SK-N-MC (cell line): ENCODE measurements around the gene LRRFIP1.

Experiments
- EZH2 ChIP-seq: fragments of 200-600 bp; sonication (generic); IDR thresholded peaks from one replicate; pipeline ENCODE4 v1.6.1; 2017; ENCODE audit warnings: antibody characterized with exemption
- POLR2AphosphoS5 ChIP-seq: IDR thresholded peaks from 2 replicates; pipeline ENCODE4 v1.6.1; 2012; ENCODE audit warnings: mild to moderate bottlenecking, low read depth, low read length, borderline replicate concordance

DNA sequence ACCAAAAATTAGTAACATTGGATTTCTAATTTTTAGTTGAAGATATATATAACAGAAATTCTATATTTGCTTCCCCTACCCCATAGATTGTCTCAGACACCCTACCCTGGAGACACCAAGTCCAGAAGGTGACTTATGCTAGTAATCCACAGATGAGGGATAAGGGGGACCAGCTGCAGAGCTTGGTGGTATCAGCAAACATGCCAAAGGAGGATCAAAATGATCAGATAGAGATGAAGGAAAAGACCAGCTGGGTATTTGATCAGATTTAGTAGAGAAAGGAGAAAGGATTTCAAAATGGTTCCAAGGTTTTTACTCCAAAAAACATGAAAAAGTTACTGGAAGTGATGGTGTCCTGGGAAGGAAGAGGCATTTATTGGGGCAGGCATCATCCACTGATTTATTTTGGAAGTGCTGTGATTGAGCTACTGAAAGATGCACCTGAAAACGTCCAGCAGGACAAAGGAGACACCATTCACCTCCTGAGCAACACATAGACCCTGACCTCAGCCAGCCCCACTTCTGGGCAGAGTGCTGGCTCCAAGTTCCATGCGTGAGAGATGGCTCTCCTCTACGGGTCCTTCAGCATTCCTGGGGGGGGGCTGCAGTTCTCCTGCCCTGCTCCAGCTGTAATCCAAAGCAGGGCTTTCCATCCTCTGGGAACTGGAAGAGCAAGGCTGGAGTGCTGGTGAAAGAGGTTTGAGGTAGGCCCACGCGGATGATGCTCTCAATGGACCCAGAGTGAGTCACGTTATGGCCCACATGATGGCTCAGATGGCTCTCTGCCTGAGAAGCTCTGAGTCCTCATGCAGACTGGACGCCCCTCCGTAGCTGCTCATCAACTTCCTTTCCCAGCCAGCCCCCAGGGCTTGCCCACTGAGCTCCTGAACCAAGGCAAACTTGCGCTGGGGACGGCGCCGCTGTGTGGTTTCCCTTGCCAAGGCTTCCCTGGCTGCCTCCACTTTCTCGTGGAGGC is 3.7 kb upstream of the LRRFIP1 start:
- no peak for TF ChIP-seq POLR2AphosphoS5
- TF ChIP-seq EZH2, result no peak
